GM19324 (cell line): ENCODE results near the gene TM4SF4.

Source experiments
- ATAC-seq: cut with Tn5 transposase; IDR thresholded peaks from one replicate; pipeline ENCODE4 v1.9.1; 2021; ENCODE audit warnings: mild to moderate bottlenecking, moderate library complexity; ENCODE audit not compliant: unreplicated experiment, low FRiP score

The TM4SF4 gene

DNA sequence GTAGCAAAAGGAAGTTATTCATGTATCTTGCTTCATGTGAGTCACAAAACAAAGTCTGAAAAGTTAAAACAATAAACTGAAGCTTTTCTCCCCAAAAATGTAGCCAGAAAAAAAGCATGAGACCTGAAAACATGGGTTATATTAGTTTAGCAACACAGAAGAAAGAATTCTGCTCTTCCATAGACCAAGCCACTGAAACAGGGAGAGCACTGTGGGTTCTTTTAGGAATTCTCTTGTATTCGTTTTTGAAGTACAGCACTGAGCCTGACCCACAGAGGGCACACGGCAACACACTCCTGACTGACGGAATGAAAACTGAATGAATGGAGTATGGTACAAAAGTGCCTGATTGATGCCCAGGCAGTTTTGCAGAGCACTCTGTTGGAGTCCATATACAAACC lies 66.6 kb downstream of the TM4SF4 start:
- ATAC-seq: no peak

DNA sequence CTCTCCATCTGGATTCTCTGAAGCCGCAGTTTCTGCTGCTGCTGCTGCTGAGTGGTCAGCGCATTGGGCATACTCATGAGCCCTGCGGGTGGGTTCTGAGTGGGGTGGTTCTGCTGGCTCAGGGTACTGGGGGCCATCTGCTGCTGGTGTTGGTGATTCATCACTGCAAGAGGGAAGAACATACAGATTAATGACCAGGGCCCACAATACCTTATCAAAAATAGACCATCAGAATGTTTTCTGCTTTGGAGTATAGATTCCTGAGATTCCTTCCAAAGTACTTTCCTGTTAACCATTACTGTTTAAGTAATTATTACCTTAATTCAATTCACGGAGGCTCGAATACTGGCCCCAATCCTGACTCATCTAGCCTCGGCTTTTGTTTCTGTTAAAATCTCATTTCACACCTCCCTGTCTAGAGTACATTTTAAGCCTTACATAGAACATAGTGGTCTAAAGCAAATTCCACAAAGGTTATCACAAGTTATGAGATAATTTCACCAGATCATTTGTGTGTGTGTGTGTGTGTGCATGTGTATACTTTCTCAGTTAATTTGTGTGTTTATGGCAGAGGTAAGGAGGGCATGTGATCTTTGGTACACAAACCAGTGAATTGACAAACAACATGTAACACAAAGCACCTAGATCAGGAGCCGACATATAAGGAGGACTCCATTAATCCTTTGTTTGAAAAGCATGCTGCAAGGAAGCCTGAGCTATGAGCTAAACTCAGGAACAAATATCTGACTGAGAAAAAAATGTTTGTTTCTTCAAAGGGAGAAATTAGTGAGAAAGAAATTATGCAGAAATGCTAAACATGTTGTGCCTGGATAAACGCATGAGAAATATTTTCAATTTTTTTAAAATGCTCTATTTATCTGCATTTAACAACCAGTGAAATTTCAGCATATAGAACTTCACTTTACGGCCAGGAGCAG lies 68.1 kb downstream of the TM4SF4 start:
- no peak for ATAC-seq

DNA sequence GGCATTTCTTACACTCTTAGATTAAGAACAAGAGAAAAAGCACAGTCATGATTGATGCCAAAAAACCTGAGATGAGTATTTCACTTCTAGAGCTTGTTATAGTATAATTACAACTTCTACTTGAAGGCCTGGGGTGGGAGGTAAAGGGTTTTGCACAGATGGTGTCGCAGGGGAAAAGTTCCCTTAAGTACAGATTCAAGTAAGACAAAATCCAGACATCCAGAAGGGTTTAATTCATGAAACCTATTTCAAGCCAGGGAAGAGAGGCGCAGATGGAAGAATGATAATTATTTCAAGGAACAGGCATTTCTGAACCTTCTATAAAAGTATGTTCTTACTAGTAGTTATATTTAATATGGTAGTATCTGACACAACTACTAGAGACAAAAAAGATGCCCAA lies 70.6 kb downstream of the TM4SF4 start:
- ATAC-seq: no peak

DNA sequence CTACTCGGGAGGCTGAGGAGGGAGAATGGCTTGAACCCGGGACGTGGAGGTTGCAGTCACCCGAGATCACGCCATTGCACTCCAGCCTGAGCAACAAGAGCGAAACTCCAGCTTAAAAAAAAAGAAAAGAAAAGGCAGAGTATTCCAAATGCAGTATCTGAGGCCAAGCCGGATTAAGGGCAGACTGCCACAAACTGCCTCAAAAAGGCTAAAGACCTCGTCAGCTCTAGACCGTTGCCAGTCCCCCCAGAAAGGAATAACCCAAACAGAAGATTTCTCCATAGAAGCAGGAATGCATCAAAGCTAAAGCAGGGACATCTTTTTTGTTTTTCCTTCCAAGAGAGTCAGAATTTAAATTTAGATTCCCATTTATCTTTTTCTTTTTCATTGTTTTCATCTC lies 72.9 kb downstream of the TM4SF4 start:
- no peak for ATAC-seq

DNA sequence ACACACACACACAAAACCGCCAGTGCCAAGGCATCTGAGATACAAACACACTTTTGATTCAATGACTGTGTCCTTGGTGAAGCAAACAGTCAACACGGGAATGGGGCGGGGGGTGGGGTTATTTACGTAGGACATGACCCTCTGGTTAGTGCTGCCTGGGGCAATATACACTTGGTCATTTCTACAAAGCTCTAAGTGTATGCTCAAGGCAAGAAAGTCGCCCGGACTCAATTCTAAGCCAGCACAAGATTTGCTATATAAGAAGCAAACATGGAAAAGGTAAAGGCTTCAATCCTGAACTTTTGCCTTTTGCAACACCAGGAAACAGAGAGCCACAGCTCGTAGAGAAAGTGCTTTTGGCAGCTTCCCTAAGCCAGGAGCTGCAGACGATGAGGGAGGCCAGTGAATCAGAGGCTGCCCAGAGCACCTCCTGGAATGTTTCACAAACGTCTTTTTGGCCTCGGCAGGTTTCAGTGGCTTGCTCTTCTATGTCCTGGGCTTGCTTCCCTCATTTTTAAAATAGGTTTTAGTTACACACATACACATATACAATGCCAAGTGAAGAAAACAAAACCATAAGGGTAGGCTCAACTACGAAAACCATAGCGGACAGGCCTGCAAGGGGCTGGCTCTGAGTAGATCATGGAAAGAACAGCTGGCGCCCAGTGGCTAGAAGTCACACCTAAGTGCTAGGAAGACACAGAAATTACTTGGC lies 73.6 kb downstream of the TM4SF4 start:
- ATAC-seq: no peak

DNA sequence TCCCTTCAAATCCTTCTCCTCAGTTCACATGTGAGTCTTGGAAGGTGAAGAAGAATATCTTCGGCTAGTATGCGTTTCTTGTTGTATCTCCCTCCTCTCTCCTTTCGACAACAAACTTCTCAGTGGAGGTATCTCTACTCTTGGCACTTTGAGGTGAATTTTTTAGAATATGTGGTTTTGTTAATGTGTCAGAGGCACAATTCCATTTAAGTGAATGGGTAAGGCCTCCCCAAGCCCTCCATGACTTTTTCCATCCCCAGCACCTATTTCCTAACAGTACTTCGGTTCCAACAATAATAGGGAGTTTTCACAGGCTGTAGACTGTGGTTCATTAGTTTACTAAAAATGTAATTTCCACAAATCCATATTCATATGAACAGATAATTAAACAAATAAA lies 74.2 kb downstream of the TM4SF4 start:
- no peak for ATAC-seq

DNA sequence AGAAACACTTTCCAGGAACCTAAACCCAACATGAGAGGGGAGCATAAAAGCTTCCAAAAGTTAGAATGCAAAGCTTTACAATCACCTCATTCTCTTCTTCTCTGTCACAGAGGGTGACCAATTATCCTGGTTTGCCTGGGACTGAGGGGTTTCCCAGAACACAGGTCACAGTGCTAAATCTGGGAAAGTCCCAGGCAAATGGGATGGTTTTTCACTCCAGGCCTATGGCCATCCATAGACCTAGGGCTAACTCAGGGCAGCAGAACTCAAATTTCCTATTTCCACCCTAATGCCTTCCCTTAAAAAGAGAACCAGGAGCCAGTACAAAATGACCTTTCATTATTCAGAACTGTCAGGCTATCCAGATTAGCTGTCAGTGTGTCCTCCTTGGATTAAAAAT lies 77.0 kb downstream of the TM4SF4 start:
- no peak for ATAC-seq

DNA sequence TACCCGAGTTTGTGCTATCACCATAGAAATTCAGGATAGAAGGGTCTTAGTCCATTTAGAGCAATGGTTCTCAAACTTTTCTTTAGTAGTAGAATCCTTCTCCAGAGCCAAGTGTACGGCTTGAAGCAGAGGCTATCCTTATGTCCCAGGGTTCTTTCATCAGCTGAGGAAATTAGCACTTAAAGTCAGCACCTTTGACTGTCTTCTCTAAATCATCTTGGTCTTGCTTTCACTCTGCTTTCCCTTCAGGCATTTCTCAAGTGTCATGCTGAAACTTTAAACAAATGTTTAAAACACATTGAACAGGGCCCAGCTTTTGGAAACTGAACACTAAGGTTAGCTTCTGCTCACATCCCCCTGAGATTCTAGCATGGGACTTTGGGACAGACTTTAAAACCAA lies 78.2 kb downstream of the TM4SF4 start:
- no peak for ATAC-seq
